HepG2 (cell line): Measurements from ENCODE around the gene SLC48A1. TPM values are rescaled to one million over a fixed set of nuclear protein-coding genes. Genes with fewer than 3 reads are reported as not detected.

Experiments
- ATM ChIP-seq: fragments of 450-650 bp; IDR thresholded peaks from 2 replicates; pipeline ENCODE4 v1.7.1; 2017; ENCODE audit warnings: mild to moderate bottlenecking, borderline replicate concordance
- BCL6 ChIP-seq: IDR thresholded peaks from 2 replicates; pipeline ENCODE4 v1.6.1; 2016; ENCODE audit warnings: missing genetic modification reagents, missing compliant biosample characterization
- ERF ChIP-seq: IDR thresholded peaks from 2 replicates; pipeline ENCODE4 v1.6.1; 2018; ENCODE audit warnings: missing biosample characterization, missing genetic modification reagents
- ISX ChIP-seq: sonication (generic); formaldehyde crosslinking; conservative IDR thresholded peaks from 2 replicates; pipeline ENCODE4 v1.5.0; 2020; ENCODE audit warnings: missing genetic modification reagents
- RXRB ChIP-seq: IDR thresholded peaks from 2 replicates; pipeline ENCODE4 v1.6.1; 2016; ENCODE audit warnings: borderline replicate concordance, missing genetic modification reagents, missing compliant biosample characterization
- TGIF2 ChIP-seq: IDR thresholded peaks from 2 replicates; pipeline ENCODE4 v1.6.1; 2016; ENCODE audit warnings: control low read depth, missing compliant biosample characterization
- ZBTB26 ChIP-seq: IDR thresholded peaks from 2 replicates; pipeline ENCODE4 v1.6.1; 2016; ENCODE audit warnings: missing compliant biosample characterization, missing genetic modification reagents, borderline replicate concordance
- ZNF20 ChIP-seq: sonication (generic); formaldehyde crosslinking; IDR thresholded peaks from 2 replicates; pipeline ENCODE4 v1.4.0; 2020; ENCODE audit warnings: mild to moderate bottlenecking, moderate library complexity, missing genetic modification reagents
- ZNF883 ChIP-seq: sonication (generic); formaldehyde crosslinking; IDR thresholded peaks from 2 replicates; pipeline ENCODE4 v1.5.1; 2020; ENCODE audit warnings: mild to moderate bottlenecking, missing genetic modification reagents; ENCODE audit errors: not compliant biosample characterization
- polyA plus RNA-seq, 8 experiments: library from polyadenylated mRNA; depleted of rRNA in 3 of 8; stranded (reverse) in 7 of 8; unstranded in 1 of 8; fragments of >200 nt; fragmentation: Illumina TruSeq in 4 of 8; extraction: Trizol in 4 of 8; gene quantifications; 2 replicates each; pipeline versions ENCODE4 v1.2.1 to v1.2.3, GENCODE V29; 2011 to 2016; ENCODE audit warnings: low read depth in 4 of 8, missing spikeins in 1 of 8, mixed read lengths in 1 of 8; ENCODE audit not compliant: insufficient read depth in 1 of 8
- total RNA-seq, 5 experiments: library from RNA; depleted of rRNA; stranded (reverse); fragments of >200 nt; fragmentation: Illumina TruSeq; extraction: Trizol; gene quantifications; 2 replicates each; pipeline ENCODE4 v1.2.3, GENCODE V29; 2016; ENCODE audit warnings: low read depth in 1 of 5
- TF ChIP-seq, protein P1 (sequence below): sonication (generic); formaldehyde crosslinking; IDR thresholded peaks from 2 replicates; pipeline ENCODE4 v1.4.0; 2020; ENCODE audit warnings: missing genetic modification reagents, mild to moderate bottlenecking, borderline replicate concordance
- TF ChIP-seq, protein P2 (sequence below): sonication (generic); formaldehyde crosslinking; IDR thresholded peaks from 2 replicates; pipeline ENCODE4 v1.4.0; 2020; ENCODE audit warnings: missing genetic modification reagents

The SLC48A1 gene
- total and polyA plus RNA-seq, 2 of the 13 experiments (the other 11 are each of a cell fraction or from before 2014, with no cell fraction given) = 2.2 to 3.7 TPM

GRCh38 chr12:47770086-47770726 lies 2.8 kb upstream of the SLC48A1 start (continued):
- TF ChIP-seq RXRB (peak; percentile 19; the same call in 1 of the 2 replicates), ZNF20 (CRISPR knock-in tag) (no peak), ZNF883 (CRISPR knock-in tag) (no peak), ERF (CRISPR knock-in tag) (no peak), ZBTB26 (CRISPR knock-in tag) (no peak), BCL6 (CRISPR knock-in tag) (peak; percentile 46; the same call in 1 of the 2 replicates), ISX (CRISPR knock-in tag) (no peak), ATM (no peak), TGIF2 (CRISPR knock-in tag) (no peak)
- TF ChIP-seq, protein P1, sequence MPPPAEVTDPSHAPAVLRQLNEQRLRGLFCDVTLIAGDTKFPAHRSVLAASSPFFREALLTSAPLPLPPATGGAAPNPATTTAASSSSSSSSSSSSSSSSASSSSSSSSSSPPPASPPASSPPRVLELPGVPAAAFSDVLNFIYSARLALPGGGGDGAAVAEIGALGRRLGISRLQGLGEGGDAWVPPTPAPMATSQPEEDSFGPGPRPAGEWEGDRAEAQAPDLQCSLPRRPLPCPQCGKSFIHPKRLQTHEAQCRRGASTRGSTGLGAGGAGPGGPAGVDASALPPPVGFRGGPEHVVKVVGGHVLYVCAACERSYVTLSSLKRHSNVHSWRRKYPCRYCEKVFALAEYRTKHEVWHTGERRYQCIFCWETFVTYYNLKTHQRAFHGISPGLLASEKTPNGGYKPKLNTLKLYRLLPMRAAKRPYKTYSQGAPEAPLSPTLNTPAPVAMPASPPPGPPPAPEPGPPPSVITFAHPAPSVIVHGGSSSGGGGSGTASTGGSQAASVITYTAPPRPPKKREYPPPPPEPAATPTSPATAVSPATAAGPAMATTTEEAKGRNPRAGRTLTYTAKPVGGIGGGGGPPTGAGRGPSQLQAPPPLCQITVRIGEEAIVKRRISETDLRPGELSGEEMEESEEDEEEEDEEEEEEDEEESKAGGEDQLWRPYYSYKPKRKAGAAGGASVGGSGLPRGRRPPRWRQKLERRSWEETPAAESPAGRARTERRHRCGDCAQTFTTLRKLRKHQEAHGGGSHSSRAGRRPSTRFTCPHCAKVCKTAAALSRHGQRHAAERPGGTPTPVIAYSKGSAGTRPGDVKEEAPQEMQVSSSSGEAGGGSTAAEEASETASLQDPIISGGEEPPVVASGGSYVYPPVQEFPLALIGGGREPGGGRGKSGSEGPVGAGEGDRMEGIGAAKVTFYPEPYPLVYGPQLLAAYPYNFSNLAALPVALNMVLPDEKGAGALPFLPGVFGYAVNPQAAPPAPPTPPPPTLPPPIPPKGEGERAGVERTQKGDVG (CRISPR knock-in tag) = no peak
- TF ChIP-seq, protein P2, sequence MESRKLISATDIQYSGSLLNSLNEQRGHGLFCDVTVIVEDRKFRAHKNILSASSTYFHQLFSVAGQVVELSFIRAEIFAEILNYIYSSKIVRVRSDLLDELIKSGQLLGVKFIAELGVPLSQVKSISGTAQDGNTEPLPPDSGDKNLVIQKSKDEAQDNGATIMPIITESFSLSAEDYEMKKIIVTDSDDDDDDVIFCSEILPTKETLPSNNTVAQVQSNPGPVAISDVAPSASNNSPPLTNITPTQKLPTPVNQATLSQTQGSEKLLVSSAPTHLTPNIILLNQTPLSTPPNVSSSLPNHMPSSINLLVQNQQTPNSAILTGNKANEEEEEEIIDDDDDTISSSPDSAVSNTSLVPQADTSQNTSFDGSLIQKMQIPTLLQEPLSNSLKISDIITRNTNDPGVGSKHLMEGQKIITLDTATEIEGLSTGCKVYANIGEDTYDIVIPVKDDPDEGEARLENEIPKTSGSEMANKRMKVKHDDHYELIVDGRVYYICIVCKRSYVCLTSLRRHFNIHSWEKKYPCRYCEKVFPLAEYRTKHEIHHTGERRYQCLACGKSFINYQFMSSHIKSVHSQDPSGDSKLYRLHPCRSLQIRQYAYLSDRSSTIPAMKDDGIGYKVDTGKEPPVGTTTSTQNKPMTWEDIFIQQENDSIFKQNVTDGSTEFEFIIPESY (CRISPR knock-in tag) = no peak
